Activated CD4-positive, alpha-beta memory T cell treated with anti-CD3 and anti-CD28 coated beads for 36 hours (primary cell): Measurements from ENCODE around the gene MRGPRG. TPM values are rescaled to one million over a fixed set of nuclear protein-coding genes. Genes with fewer than 3 reads are reported as not detected.
A peak's percentile ranks its signal among the peaks of the same experiment; 100 is the strongest.

ENCODE experiments used
- CTCF ChIA-PET: fragments of 350-600 bp; sonication (Branson Sonifier 250); formaldehyde crosslinking; loops from one replicate; lab custom pipeline; 2021; ENCODE audit warnings: antibody characterized with exemption, inconsistent platforms; lab: Charles Lee
- POLR2A ChIA-PET: fragments of 350-600 bp; sonication (Branson Sonifier 250); formaldehyde crosslinking; loops from one replicate; lab custom pipeline; 2021; ENCODE audit warnings: antibody characterized with exemption; lab: Charles Lee
- DNase-seq: peaks from one replicate; pipeline ENCODE4 v3.0.0-alpha.2; 2020
- H3K27ac Mint-ChIP-seq: one replicate; pipeline ENCODE4 v1.8.0; 2021; ENCODE audit warnings: mixed read lengths
- H3K27me3 Mint-ChIP-seq: one replicate; pipeline ENCODE4 v1.8.0; 2021; ENCODE audit warnings: mixed read lengths
- H3K36me3 Mint-ChIP-seq: one replicate; pipeline ENCODE4 v1.8.0; 2021; ENCODE audit warnings: mixed read lengths
- H3K4me1 Mint-ChIP-seq: one replicate; pipeline ENCODE4 v1.8.0; 2021; ENCODE audit warnings: low read depth, mixed read lengths
- H3K4me3 Mint-ChIP-seq: one replicate; pipeline ENCODE4 v1.8.0; 2021; ENCODE audit warnings: mild to moderate bottlenecking, mixed read lengths
- H3K9me3 Mint-ChIP-seq: one replicate; pipeline ENCODE4 v1.8.0; 2021; ENCODE audit warnings: mixed read lengths
- intact Hi-C: fragments of 100-400 bp; cut with micrococcal nuclease; formaldehyde crosslinking; loops from one replicate; pipeline ENCODE4 v1.15.1; 2023
- total RNA-seq, 2 experiments: library from RNA; stranded (reverse); gene quantifications; one replicate each; pipeline ENCODE4 v1.2.3, GENCODE V29; 2021

MRGPRG gene
- total RNA-seq, 2 experiments from 2014 or later: not detected

DNA sequence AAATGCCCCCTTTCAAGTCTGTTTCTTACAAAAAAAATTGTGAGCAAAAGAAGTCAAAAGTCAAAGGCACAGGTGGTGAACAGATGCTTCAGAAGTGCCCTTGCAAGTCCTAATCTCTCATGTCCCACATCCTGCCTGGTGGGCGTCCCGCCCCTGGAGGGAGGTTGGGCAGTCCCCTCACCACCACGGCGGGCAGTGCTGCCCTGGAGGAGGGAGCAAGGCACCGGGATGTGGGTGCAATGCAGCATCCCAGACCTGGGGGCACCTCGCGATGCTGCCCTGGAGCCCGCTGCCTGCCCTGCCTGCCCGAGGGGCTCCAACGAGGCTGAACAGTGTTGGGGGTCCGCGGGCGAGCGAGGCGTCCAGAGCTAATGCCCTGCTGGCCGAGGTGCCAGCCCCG, 15.9 kb downstream of the MRGPRG start:
- no peaks in the 10 kb centered on the region for H3K36me3 Mint-ChIP-seq
- H3K27me3 Mint-ChIP-seq: peaks cover 6% of the 10 kb centered on the region
- no peak for DNase-seq
- H3K9me3 Mint-ChIP-seq: no peaks in the 10 kb centered on the region
- intact Hi-C loops: no loop called here
- no peak overlapping the region for H3K4me3 Mint-ChIP-seq
- no peaks in the 10 kb centered on the region for H3K4me1 Mint-ChIP-seq
- ChIA-PET CTCF (no interaction called here), POLR2A (no interaction called here)
- H3K27ac Mint-ChIP-seq: no peak overlapping the region

DNA sequence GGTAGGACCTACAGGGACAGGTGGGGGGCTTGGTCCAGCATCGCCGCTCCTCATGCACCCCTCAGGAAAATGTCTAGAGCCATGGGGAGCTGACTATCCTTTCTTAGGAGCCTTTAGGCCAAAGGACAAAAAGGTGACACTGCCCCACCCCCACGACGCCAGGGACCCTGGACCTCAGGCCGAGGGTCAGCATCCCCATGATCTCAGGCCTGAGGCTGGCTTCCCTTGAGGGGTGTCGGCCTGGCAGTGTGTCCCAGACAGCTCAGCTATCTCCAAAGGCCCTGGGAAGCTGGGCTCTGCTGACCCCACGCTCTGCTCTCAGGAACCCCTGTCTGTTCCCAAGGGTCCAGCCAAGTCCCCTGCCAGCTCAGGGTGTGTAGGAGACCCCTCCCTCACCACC, 16.3 kb downstream of the MRGPRG start:
- Mint-ChIP-seq H3K4me1 (no peaks in the 10 kb centered on the region), H3K27me3 (peaks cover 6% of the 10 kb centered on the region), H3K27ac (no peak overlapping the region), H3K36me3 (no peaks in the 10 kb centered on the region), H3K9me3 (no peaks in the 10 kb centered on the region), H3K4me3 (no peak overlapping the region)
- CTCF ChIA-PET: interaction anchor here (0.6 kb wide), 1 partner anchor 173 kb away, joined by 3 read pairs; no protein-coding TSS in a partner anchor
- intact Hi-C loops: no loop called here
- no peak for DNase-seq
- POLR2A ChIA-PET: no interaction called here

DNA sequence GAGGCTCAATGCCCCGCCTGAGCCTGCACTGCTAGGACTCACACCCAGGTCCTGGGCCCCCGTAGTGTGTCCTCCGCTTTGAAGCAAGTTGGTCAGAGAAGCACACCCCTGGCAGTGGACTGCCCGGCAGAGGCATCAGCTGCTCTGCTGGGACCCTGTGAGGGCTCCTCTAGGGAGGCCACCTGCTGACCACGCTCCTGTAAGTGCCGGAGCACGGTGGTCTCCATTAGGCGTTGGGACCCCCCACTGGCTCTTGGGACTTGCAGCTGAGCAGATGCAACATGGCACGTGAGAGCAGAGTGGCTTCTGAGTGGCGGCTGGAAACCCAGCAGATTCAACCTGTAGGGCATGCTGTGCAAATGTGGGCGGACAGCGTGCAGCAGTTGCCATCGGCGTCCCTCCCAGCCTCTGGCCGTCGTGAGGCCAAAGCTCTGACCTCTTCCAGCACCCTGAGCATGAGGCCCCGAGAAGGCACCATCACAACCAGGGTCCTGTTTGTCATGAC, 16.9 kb downstream of the MRGPRG start:
- Mint-ChIP-seq H3K36me3 (no peaks in the 10 kb centered on the region), H3K9me3 (no peaks in the 10 kb centered on the region)
- POLR2A ChIA-PET: no interaction called here

GRCh38 chr11:3201112-3201581, 17.5 kb downstream of the MRGPRG start:
- intact Hi-C loops: no loop called here
- Mint-ChIP-seq H3K4me1 (no peaks in the 10 kb centered on the region), H3K27me3 (peaks cover 6% of the 10 kb centered on the region), H3K36me3 (no peaks in the 10 kb centered on the region), H3K9me3 (no peaks in the 10 kb centered on the region), H3K4me3 (no peak overlapping the region), H3K27ac (no peak overlapping the region)
- ChIA-PET CTCF (no interaction called here), POLR2A (no interaction called here)
- DNase-seq: no peak

More for the DNA sequence above, 16.9 kb downstream of the MRGPRG start:
- CTCF ChIA-PET: interaction anchor here (0.6 kb wide), 1 partner anchor 174 kb away, joined by 3 read pairs; no protein-coding TSS in a partner anchor
- DNase-seq: no peak
- H3K4me1 Mint-ChIP-seq: no peaks in the 10 kb centered on the region
- intact Hi-C loops: no loop called here
- H3K4me3 Mint-ChIP-seq: no peak overlapping the region
- H3K27ac Mint-ChIP-seq: no peak overlapping the region
- peaks cover 6% of the 10 kb centered on the region for H3K27me3 Mint-ChIP-seq

DNA sequence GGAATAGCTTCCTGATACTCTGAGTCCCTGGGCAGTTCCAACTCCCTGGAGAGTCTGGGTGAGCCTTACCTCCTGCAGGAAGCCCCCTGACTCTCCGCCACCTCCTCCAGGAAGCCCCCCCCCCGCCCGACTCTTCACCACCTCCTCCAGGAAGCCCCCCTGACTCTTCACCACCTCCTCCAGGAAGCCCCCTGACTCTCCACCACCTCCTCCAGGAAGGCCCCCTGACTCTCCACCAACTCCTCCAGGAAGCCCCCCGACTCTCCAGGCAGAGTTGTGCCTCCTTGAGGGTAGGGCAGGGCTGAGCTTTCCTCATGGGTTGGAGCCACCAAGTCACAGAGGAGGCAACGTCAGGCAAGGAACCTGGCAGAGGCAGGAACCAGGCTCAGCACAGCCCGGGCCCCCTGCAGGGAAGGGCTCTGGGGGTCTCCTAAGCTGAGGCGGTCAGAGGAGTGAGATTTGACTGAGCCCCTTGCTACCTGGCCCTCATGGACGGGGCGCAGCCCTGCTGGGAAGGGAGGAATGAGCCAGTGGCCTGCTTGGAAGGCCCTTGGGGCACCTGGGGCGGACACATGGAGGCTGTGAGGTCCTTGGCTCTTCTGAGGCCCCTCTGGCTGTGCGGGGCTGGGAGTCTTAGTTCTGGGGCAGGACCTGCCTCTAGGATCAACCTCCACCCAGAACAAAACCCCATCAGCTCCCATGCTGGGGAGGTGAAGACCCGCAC, 18.1 kb downstream of the MRGPRG start:
- DNase-seq: no peak
- Mint-ChIP-seq H3K4me1 (no peaks in the 10 kb centered on the region), H3K27me3 (peaks cover 6% of the 10 kb centered on the region), H3K27ac (no peak overlapping the region), H3K36me3 (no peaks in the 10 kb centered on the region), H3K9me3 (no peaks in the 10 kb centered on the region), H3K4me3 (no peak overlapping the region)
- ChIA-PET POLR2A (no interaction called here), CTCF (no interaction called here)
- intact Hi-C loops: no loop called here

GRCh38 chr11:3199537-3200295, 18.9 kb downstream of the MRGPRG start:
- Mint-ChIP-seq H3K27ac (no peak overlapping the region), H3K36me3 (no peaks in the 10 kb centered on the region), H3K4me3 (no peak overlapping the region), H3K27me3 (peaks cover 6% of the 10 kb centered on the region), H3K9me3 (no peaks in the 10 kb centered on the region), H3K4me1 (no peaks in the 10 kb centered on the region)
- DNase-seq: no peak
- ChIA-PET POLR2A (no interaction called here), CTCF (no interaction called here)
- intact Hi-C loops: no loop called here

GRCh38 chr11:3198815-3199214, 19.8 kb downstream of the MRGPRG start:
- Mint-ChIP-seq H3K27ac (no peak overlapping the region), H3K4me3 (no peak overlapping the region), H3K27me3 (peaks cover 6% of the 10 kb centered on the region), H3K9me3 (no peaks in the 10 kb centered on the region), H3K4me1 (no peaks in the 10 kb centered on the region), H3K36me3 (no peaks in the 10 kb centered on the region)
- ChIA-PET CTCF (no interaction called here), POLR2A (no interaction called here)
- intact Hi-C loops: no loop called here
- peak; percentile 1 for DNase-seq

DNA sequence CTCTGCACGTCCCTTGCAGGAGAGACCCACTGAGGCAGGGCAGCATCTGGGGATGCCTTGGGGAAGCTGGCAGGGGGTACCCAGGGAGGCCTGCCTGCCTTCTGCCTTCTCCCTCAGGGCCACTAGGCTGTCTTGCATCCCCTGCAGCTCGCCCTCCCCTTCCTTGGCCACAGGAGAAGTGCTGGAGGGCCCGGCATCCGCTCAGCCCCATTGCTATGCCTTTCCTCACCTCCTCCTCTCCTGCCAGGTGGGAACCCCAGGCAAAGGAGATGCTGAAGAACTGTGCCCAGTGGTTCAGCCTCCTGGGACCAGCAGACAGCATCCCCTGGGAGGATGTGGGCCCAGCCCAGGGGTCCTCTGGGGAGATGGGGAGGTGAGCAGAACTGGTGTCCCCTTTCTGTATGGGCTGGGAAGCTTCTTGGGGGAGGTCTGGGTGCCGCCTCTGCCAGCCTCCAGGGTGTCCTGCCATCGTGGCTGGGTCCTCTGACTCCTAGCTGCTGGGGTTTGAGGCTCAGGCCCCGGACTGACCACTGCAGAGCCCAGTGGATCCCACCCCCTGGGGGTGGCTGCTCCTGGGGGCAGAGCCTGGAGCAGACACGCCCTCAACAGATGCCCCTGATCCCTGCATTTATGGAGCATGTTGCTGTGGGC, 20.6 kb downstream of the MRGPRG start:
- no peaks in the 10 kb centered on the region for H3K36me3 Mint-ChIP-seq
- intact Hi-C loops: no loop called here
- H3K4me1 Mint-ChIP-seq: no peaks in the 10 kb centered on the region
- DNase-seq: no peak
- H3K4me3 Mint-ChIP-seq: no peak overlapping the region
- H3K9me3 Mint-ChIP-seq: no peaks in the 10 kb centered on the region
- CTCF ChIA-PET: no interaction called here
- POLR2A ChIA-PET: no interaction called here
- H3K27me3 Mint-ChIP-seq: peaks cover 6% of the 10 kb centered on the region
- no peak overlapping the region for H3K27ac Mint-ChIP-seq

GRCh38 chr11:3197044-3197695, 21.4 kb downstream of the MRGPRG start:
- H3K36me3 Mint-ChIP-seq: no peaks in the 10 kb centered on the region
- H3K4me1 Mint-ChIP-seq: no peaks in the 10 kb centered on the region
- no peak for DNase-seq
- no peak overlapping the region for H3K27ac Mint-ChIP-seq
- no peaks in the 10 kb centered on the region for H3K27me3 Mint-ChIP-seq
- H3K4me3 Mint-ChIP-seq: no peak overlapping the region
- intact Hi-C loops: no loop called here
- POLR2A ChIA-PET: no interaction called here
- CTCF ChIA-PET: no interaction called here
- H3K9me3 Mint-ChIP-seq: no peaks in the 10 kb centered on the region

DNA sequence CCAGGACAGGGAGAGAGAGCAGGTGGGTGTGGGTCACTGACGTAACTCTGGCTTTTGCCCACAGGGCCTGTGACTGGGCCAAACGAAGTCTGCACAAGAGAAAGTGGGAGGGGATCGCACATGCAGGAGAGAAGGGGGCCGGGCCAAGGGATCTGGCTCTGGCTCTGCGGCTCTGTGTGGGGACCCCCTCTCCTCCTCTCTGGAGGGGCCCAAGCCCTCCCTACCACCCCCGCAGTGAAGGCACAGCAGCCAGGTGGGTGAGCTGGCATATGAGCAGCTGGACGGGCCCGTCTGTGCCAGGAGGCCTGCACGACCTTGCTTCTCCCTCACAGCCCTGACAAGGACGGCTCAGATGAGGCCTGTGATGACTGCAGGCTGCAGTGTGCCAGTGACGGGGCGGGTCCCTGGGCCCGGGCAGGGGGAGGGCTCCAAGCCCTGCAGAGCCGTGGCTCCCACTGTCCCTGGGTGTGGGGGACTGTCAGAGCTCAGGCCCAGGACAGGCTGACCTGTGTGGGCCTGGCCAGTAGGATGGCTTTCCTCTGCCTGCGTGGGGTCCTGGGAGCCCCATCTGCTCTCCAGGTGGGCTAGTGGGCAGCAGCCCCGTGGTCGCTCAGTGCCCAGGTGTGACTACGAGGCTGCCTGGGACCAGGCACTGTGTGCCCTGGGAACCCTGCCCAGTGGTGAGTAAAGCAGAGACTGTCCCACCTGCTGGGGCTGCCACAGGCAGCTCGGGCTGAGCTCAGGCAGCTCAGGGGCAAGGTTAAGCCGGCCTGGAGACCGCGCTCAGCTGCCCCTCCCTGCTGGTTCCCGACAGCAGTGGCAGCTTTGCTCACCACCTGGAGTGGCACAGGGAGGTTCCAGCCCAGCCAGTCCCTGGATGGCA, 22.2 kb downstream of the MRGPRG start:
- Mint-ChIP-seq H3K4me3 (no peak overlapping the region), H3K9me3 (no peaks in the 10 kb centered on the region), H3K36me3 (no peaks in the 10 kb centered on the region), H3K27ac (no peak overlapping the region), H3K27me3 (no peaks in the 10 kb centered on the region), H3K4me1 (no peaks in the 10 kb centered on the region)
- no peak for DNase-seq
- ChIA-PET CTCF (no interaction called here), POLR2A (no interaction called here)
- intact Hi-C loops: no loop called here
